Measurements from ENCODE around the gene CCDC69. TPM values are rescaled to one million over a fixed set of nuclear protein-coding genes. Genes with fewer than 3 reads are reported as not detected.
A peak's percentile ranks its signal among the peaks of the same experiment; 100 is the strongest.

CCDC69 gene
- total and polyA plus RNA-seq, 10 of the 15 experiments (the other 5 are each of a cell fraction or from before 2014, with no cell fraction given): 13.5 to 106 (median 70.1) TPM

DNA sequence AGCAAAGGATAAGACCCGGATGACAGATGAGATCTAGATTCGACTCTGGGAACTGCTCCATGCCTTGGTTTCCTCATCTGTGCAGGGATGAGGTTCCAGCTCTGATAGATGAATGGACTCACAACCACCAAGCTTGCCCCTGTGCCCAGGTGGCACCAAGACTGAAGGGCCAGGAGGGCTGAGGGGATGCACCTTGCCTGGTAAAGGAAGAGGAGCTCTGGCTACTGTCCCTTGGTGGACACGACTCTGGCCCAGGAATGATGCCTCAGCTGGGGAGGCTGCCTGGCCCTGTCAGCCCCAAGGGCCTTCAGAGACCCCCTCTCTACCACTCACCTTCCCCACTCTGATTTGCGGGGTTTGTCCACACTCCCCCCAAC, 41.4 kb downstream of the CCDC69 start (continued):
- no peak for TF ChIP-seq FOS (IDR thresholded peaks at IDR 0.05; ENCODE audit: borderline replicate concordance, extremely low read depth, insufficient read length)
- TF ChIP-seq NR2C2 (IDR thresholded peaks at IDR 0.05; ENCODE audit: borderline replicate concordance, control insufficient read depth, insufficient read length, low read depth): no peak

DNA sequence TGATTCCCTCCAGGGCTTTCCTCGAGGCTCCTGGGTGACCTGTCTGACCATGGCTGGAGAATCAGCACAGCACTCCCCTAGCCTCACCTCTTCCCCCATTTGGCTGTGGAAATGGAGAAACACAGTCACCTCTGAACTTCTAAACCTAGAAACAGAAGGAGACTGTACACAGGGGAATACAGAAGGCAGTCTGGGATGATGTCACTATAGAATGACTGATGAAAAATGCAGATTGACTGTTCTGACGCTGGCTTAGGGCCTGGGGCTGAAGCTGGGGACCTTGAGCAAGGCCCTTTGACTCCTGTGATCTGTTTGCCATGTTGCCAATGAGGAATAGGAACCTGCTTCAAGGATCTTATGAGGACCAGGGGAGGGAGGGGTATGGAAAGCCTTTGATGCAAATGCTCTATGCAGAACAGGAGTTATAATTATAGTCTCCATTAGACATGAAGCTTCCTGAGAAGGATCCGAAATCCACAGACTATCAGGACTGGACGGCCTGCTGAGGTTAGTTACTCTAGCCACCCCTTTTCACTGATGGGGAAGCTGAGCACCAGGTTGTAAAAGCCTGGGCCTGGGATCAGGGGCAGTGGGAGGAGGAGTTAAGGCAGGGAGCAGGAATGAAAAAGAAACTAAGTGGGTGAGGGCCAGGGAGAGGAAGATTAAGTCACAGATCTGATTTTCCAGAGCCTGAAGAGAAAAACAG, 41.9 kb downstream of the CCDC69 start:
- POLR2A ChIA-PET: no interaction called here

DNA sequence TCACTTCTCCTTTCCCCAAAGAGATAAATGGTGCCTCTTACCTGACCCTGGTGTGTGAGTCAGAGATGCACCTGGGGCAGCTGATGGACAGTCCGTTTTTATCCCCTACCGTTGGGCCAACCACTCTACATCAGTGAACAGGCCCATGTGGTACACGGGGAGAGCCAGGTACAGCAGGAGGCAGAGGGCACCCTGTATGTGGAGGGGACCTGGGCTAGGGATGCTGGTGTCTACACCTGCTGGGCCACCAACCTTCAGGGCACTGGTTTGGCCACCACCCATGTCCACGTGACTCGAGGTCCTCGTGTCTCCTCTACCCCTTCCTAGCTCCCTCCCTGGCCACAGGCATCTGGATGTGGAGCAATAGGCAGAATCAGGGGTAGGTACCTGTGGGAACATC, 43.6 kb downstream of the CCDC69 start:
- Histone ChIP-seq H3K9me3 (replicated peaks; ENCODE audit: control insufficient read depth, insufficient read depth, low read length) (no peaks in the 10 kb centered on the region), H3K27ac (ENCODE audit: control insufficient read depth, insufficient read depth) (no peak overlapping the region), H3K4me1 (ENCODE audit: control insufficient read depth, insufficient read depth, low read length) (no peaks in the 10 kb centered on the region), H3K9ac (ENCODE audit: control insufficient read depth, insufficient read depth, low read length) (no peak overlapping the region), H2AFZ (ENCODE audit: control insufficient read depth, low read depth, low read length) (no peak overlapping the region), H3K4me3 (no peak overlapping the region), H3K4me2 (ENCODE audit: control insufficient read depth, insufficient read depth) (no peak overlapping the region), H3K36me3 (ENCODE audit: control insufficient read depth in 2 of 2, insufficient read depth in 2 of 2, low read length in 1 of 2) (peaks cover 17 to 18% of the 10 kb centered on the region in 2 experiments), H4K20me1 (ENCODE audit: control insufficient read depth, insufficient read depth) (no peaks in the 10 kb centered on the region), H3K79me2 (ENCODE audit: control insufficient read depth, insufficient read depth, low read length) (no peaks in the 10 kb centered on the region), H3K27me3 (replicated peaks in 1 of 2; ENCODE audit: control insufficient read depth in 2 of 2, insufficient read depth in 2 of 2, low read length in 1 of 2) (no peaks in the 10 kb centered on the region)
- no TSS peak for BruUV-seq (replicated peaks)
- ChIA-PET POLR2A (no interaction called here), SMC1A (ENCODE audit: uncharacterized antibody, unreplicated experiment) (no interaction called here), RAD21 (ENCODE audit: unreplicated experiment) (no interaction called here), CTCF (interaction anchor here (1.7 to 5.1 kb wide), 2 partner anchors 15 to 54 kb away, joined by 7 to 29 read pairs; no protein-coding TSS in a partner anchor)
- no peak for FAIRE-seq
- WGBS (ENCODE audit: insufficient coverage, insufficient replicate concordance, low lambda C conversion rate, missing lambda C conversion rate): 75% methylated on average over 6 of the region's 6 CpGs
- intact Hi-C loops (cut with micrococcal nuclease; ENCODE audit: unreplicated experiment) (no loop called here), in situ Hi-C loops (cut with MboI) (no loop called here)
- ATAC-seq: peak; percentile 19; the same call in 1 of the 3 replicates
- no peak for DNase-seq (ENCODE audit: low read depth, low spot score)
- TF ChIP-seq, protein P1, sequence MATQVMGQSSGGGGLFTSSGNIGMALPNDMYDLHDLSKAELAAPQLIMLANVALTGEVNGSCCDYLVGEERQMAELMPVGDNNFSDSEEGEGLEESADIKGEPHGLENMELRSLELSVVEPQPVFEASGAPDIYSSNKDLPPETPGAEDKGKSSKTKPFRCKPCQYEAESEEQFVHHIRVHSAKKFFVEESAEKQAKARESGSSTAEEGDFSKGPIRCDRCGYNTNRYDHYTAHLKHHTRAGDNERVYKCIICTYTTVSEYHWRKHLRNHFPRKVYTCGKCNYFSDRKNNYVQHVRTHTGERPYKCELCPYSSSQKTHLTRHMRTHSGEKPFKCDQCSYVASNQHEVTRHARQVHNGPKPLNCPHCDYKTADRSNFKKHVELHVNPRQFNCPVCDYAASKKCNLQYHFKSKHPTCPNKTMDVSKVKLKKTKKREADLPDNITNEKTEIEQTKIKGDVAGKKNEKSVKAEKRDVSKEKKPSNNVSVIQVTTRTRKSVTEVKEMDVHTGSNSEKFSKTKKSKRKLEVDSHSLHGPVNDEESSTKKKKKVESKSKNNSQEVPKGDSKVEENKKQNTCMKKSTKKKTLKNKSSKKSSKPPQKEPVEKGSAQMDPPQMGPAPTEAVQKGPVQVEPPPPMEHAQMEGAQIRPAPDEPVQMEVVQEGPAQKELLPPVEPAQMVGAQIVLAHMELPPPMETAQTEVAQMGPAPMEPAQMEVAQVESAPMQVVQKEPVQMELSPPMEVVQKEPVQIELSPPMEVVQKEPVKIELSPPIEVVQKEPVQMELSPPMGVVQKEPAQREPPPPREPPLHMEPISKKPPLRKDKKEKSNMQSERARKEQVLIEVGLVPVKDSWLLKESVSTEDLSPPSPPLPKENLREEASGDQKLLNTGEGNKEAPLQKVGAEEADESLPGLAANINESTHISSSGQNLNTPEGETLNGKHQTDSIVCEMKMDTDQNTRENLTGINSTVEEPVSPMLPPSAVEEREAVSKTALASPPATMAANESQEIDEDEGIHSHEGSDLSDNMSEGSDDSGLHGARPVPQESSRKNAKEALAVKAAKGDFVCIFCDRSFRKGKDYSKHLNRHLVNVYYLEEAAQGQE (IDR thresholded peaks at IDR 0.05; ENCODE audit: low read depth, low read length): no peak
- TF ChIP-seq NR2F1 (conservative IDR thresholded peaks at IDR 0.05) (no peak), SUPT20H (IDR thresholded peaks at IDR 0.05; ENCODE audit: borderline replicate concordance, control insufficient read depth, low read depth, low read length) (no peak), DPF2 (IDR thresholded peaks at IDR 0.05) (no peak)

More for the DNA sequence above, 41.9 kb downstream of the CCDC69 start:
- no peak for FAIRE-seq
- no peak for TF ChIP-seq NR2C1 (IDR thresholded peaks at IDR 0.05)
- TF ChIP-seq NR2F1 (conservative IDR thresholded peaks at IDR 0.05): no peak
- TF ChIP-seq MEF2B (IDR thresholded peaks at IDR 0.05; ENCODE audit: partially characterized antibody, poor library complexity, severe bottlenecking): no peak
- no peak for TF ChIP-seq PAX5 (IDR thresholded peaks at IDR 0.05; ENCODE audit: borderline replicate concordance, low read depth, low read length)
- in situ Hi-C loops (cut with MboI): no loop called here
- no peaks in the 10 kb centered on the region for H3K79me2 ChIP-seq (ENCODE audit: control insufficient read depth, insufficient read depth, low read length)
- ATAC-seq: no peak
- ChIA-PET CTCF (interaction anchor here (1.2 kb wide), 2 partner anchors 8 to 17 kb away, joined by 3 read pairs; no protein-coding TSS in a partner anchor), SMC1A (ENCODE audit: uncharacterized antibody, unreplicated experiment) (interaction anchor here (1.1 to 2.2 kb wide), 4 partner anchors 9 to 67 kb away, joined by 3 to 9 read pairs (median 4); no protein-coding TSS in a partner anchor), RAD21 (ENCODE audit: unreplicated experiment) (interaction anchor here (0.6 kb wide), 1 partner anchor 40 kb away, joined by 3 read pairs; no protein-coding TSS in a partner anchor)
- H3K4me3 ChIP-seq: no peak overlapping the region
- H3K27me3 ChIP-seq (replicated peaks in 1 of 2; ENCODE audit: control insufficient read depth in 2 of 2, insufficient read depth in 2 of 2, low read length in 1 of 2): no peaks in the 10 kb centered on the region
- H2AFZ ChIP-seq (ENCODE audit: control insufficient read depth, low read depth, low read length): no peak overlapping the region
- H3K9ac ChIP-seq (ENCODE audit: control insufficient read depth, insufficient read depth, low read length): no peak overlapping the region
- H3K4me2 ChIP-seq (ENCODE audit: control insufficient read depth, insufficient read depth): no peak overlapping the region
- no peaks in the 10 kb centered on the region for H3K4me1 ChIP-seq (ENCODE audit: control insufficient read depth, insufficient read depth, low read length)
- intact Hi-C loops (cut with micrococcal nuclease; ENCODE audit: unreplicated experiment): no loop called here
- 76% methylated on average over 4 of the region's 4 CpGs for WGBS (ENCODE audit: insufficient coverage, insufficient replicate concordance, low lambda C conversion rate, missing lambda C conversion rate)
- H3K9me3 ChIP-seq (replicated peaks; ENCODE audit: control insufficient read depth, insufficient read depth, low read length): no peaks in the 10 kb centered on the region
- no peak overlapping the region for H3K27ac ChIP-seq (ENCODE audit: control insufficient read depth, insufficient read depth)
- BruUV-seq (replicated peaks): no TSS peak
- peaks cover 18 to 23% of the 10 kb centered on the region in 2 experiments for H3K36me3 ChIP-seq (ENCODE audit: control insufficient read depth in 2 of 2, insufficient read depth in 2 of 2, low read length in 1 of 2)
- no peak for DNase-seq (ENCODE audit: low read depth, low spot score)
- H4K20me1 ChIP-seq (ENCODE audit: control insufficient read depth, insufficient read depth): no peaks in the 10 kb centered on the region

Measured in GM12878 (cell line).